Motor neuron (in vitro differentiated cells): ENCODE data around the gene MLLT10. TPM values are rescaled to one million over a fixed set of nuclear protein-coding genes. Genes with fewer than 3 reads are reported as not detected.
A peak's percentile ranks its signal among the peaks of the same experiment; 100 is the strongest.

ENCODE experiments used
- ATAC-seq, 8 experiments: fragments of 200-7000 bp; cut with Tn5 transposase; replicated peaks in 6 of 8; 2 replicates each; pipeline ENCODE4 v1.8.0; 2021; ENCODE audit warnings: mild to moderate bottlenecking in 8 of 8, moderate library complexity in 8 of 8
- H3K27ac ChIP-seq, 2 donors: fragments of 250-450 bp; sonication (Bioruptor Pico); 2 replicates each; pipeline ENCODE4 v1.9.0; 2021; ENCODE audit warnings: antibody characterized with exemption in 2 of 2, mild to moderate bottlenecking in 2 of 2, moderate library complexity in 1 of 2
- H3K4me1 ChIP-seq, 2 donors: fragments of 250-450 bp; sonication (Bioruptor Pico); replicated peaks in 1 of 2; 2 replicates each; pipeline ENCODE4 v1.6.1; 2021; ENCODE audit warnings: antibody characterized with exemption in 2 of 2, mild to moderate bottlenecking in 2 of 2, moderate library complexity in 1 of 2
- H3K4me3 ChIP-seq, 5 donors: fragments of 250-450 bp; sonication (Bioruptor Pico); 2 replicates each; pipeline ENCODE4 v1.9.0; 2021; ENCODE audit warnings: antibody characterized with exemption in 5 of 5, mild to moderate bottlenecking in 5 of 5, moderate library complexity in 4 of 5
- WGBS, 10 experiments: fragments of 450-650 bp; shearing (Covaris generic); methylation state at CpG; one replicate each; pipeline ENCODE4 v1.0.0; 2022; 5-methylcytosine and 5-hydroxymethylcytosine counted together
- in situ Hi-C, 9 experiments: fragments of 400-800 bp; cut with MboI; loops; one replicate each; pipeline ENCODE4 v1.15.0; 2021; ENCODE audit warnings: low sequenced_read_pairs in 9 of 9, low pct_unique_long_range_greater_than_20kb in 2 of 9; ENCODE audit not compliant: unreplicated experiment in 9 of 9
- total RNA-seq, 8 experiments: library from RNA; unstranded; fragments of 300-600 nt; gene quantifications; 2 replicates each; pipeline versions ENCODE4 v1.2.3 to v1.2.4, GENCODE V29; 2022

The MLLT10 gene
- total RNA-seq, 8 experiments from 2014 or later: 19.0 to 59.6 (median 34.1) TPM

DNA sequence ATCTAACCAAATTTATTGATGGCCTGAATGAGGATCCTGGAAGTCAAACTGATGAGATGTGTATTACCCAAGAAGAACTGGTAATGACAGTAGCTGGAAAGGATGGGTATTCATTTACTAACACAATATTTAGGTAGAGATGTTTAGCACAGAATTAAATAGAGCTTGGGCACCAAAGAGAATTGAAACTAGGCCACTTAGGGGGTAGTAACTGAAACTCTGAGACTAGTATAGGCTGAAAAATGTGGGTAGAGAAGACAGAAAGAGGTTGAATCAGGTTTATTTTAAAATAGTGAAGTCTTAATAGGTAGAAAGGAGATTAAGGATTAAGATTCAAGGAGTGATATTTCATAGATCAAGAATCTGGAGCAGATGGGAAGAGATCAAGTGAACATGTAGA is 155.8 kb downstream of the MLLT10 start:
- ATAC-seq: no peak
- in situ Hi-C loops: no loop called here
- no peak overlapping the region for H3K4me3 ChIP-seq
- H3K4me1 ChIP-seq: peaks cover 11 to 12% of the 10 kb centered on the region in 2 donors
- H3K27ac ChIP-seq: no peak overlapping the region

DNA sequence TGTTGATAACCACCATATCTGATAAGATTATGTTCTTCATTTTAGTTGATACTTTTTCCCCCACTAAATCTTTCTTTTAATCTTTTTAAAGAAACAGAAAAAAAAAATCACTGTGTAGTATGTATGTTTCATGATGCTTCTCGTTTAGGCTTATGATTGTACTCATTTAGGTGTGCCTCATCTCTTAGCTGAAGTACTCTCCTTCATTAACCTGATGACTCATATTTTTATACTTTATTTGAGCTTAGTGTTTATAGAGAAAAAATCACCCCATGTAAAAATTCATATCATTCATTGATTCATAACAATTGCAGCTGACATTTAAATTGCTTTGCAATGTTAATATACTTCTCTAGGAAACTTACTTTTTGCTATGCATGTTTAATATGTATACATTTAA is 158.9 kb downstream of the MLLT10 start:
- ATAC-seq: peak in 4 of 8 experiments; percentile 34 to 88 (median 62)
- Histone ChIP-seq H3K27ac (no peak overlapping the region), H3K4me3 (no peak overlapping the region), H3K4me1 (peaks cover 2 to 3% of the 10 kb centered on the region in 2 donors)
- in situ Hi-C loops: no loop called here
- WGBS, 10 experiments: 0 to 100% (median 69%) methylated on average over 1 of the region's 1 CpG; no CpG with 5 or more reads in 3 of the 10 experiments

DNA sequence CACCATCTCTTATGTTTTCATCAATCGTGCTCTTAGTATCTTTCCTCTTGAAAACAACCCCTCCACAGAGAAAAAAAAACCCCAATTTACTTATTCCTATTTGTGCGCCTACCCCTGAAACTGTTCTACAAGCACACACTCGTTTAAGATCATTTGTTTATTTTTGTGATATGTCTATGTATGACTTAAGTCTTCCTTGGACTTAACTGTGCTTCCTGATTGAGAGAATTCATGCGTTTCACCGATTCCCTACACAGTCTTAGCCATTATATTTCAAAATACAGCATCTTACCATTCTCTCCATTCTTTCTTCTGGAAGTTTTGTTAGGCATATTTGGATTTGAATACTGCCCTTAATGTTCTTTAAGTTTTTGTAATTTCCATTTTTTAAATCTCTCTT is 159.4 kb downstream of the MLLT10 start:
- in situ Hi-C loops: no loop called here
- H3K4me3 ChIP-seq: no peak overlapping the region
- no peak overlapping the region for H3K27ac ChIP-seq
- whole genome bisulfite sequencing, 10 experiments: 43 to 91% (median 82%) methylated on average over 3 to 5 of the region's 5 CpGs
- ATAC-seq: no peak
- H3K4me1 ChIP-seq: peaks cover 0 to 2% of the 10 kb centered on the region in 2 donors

DNA sequence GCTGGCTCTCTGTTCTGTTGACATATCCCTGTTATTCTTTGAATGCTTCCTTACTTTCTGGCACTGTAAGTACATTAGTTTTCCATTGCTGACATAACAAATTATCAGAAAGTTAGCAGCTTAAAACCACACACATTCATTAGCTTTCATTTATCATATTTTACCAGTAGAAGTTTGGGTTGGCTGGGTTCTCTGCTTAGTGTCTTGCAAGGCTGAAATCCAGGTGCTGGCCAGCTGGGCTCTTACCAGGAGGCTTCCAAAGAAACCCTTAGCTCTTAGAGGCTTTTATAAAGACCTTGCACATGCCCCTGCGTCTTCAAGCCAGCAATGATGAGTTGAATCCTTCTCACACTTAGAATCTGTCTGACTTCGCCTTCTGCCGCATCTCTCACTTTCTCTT is 160.6 kb downstream of the MLLT10 start:
- ATAC-seq: peak in 1 of 8 experiments; percentile 55
- Histone ChIP-seq H3K4me1 (peaks cover 0 to 2% of the 10 kb centered on the region in 2 donors), H3K4me3 (no peak overlapping the region), H3K27ac (no peak overlapping the region)
- in situ Hi-C loops: no loop called here
- 73 to 100% (median 88%) methylated on average over 2 to 3 of the region's 3 CpGs; no CpG with 5 or more reads in 2 of the 10 experiments for whole genome bisulfite sequencing, 10 experiments

DNA sequence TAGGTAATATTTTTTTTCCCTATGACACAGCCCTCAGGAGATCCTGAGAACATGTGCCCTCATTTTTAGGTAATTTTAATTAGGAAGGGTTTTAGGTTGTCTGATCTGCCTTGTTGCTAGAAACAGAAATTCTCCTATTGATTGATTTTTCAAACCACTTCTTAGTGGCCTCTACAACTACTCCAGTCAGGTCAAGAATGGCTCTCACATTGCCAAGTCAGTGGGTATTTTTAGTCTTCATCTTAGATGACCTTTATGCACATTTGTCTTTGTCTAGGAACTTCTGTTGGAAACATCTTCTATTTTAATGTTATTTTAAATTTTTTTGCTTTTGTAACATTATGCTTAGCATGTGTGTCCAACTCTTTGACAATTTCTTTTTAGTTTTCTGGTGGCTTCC is 162.3 kb downstream of the MLLT10 start:
- Histone ChIP-seq H3K4me1 (peaks cover 0 to 2% of the 10 kb centered on the region in 2 donors), H3K27ac (no peak overlapping the region), H3K4me3 (no peak overlapping the region)
- in situ Hi-C loops: no loop called here
- ATAC-seq: no peak

DNA sequence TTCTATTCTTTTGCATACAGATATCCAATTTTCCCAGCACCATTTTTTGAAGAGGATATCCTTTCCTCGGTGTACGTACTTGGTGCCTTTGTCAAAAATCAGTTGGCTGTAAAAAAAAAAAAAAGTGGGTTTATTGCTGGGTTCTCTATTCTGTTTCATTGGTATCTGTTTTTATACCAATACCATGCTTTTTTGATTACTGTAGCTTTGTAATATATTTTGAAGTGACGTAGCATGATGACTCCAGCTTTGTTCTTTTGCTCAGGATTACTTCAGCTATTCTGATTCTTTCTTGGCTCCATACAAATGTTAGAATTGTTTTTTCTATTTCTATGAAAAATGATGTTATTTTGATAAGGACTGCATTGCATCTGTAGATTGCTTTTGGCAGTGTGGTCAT is 165.5 kb downstream of the MLLT10 start:
- in situ Hi-C loops: no loop called here
- Histone ChIP-seq H3K27ac (no peak overlapping the region), H3K4me1 (no peaks in the 10 kb centered on the region), H3K4me3 (no peak overlapping the region)
- WGBS, 10 experiments: 94 to 100% (median 100%) methylated on average over 1 to 3 of the region's 3 CpGs
- no peak for ATAC-seq

DNA sequence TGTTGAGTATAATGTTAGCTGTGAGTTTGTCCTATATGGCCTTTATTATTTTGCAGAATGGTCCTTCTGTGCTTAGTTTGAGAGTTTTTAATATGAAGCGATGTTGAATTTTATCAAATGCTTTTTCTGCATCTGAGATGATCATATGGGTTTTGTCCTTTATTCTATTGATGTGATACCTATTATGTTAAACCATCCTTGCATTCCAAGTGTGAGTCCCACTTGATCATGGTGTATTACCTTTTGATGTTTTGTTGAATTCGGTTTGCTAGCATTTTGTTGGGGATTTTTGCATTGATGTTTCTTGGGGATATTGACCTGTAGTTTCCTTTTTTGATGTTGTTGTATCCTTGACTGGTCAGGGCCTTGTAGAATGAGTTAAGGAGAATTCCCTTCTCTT is 166.4 kb downstream of the MLLT10 start:
- Histone ChIP-seq H3K4me1 (no peaks in the 10 kb centered on the region), H3K27ac (no peak overlapping the region), H3K4me3 (no peak overlapping the region)
- in situ Hi-C loops: no loop called here
- no peak for ATAC-seq
- 80 to 100% (median 98%) methylated on average over 1 to 2 of the region's 2 CpGs for WGBS, 10 experiments

DNA sequence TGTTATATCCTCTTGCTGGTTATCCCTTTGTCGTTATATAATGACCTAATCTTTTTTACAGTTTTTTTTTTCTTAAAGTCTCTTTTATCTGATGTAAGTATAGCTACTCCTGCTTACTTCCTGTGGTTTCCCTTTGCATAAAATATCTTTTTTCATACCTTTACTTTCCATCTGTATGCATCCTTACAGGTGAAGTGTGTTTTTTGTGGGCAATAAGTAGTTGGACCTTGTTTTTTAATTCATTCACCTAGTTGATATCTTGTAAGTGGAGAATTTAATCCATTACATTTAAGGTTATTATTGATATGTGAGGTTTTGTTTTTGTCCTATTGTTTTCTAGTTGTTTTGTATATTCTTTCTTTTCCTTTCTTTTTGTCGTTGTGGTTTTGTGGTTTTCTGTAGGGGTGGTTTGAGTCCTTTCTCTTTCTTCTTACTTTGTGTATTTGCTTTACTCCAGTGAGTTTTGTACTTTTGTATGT is 168.6 kb downstream of the MLLT10 start:
- H3K27ac ChIP-seq: no peak overlapping the region
- WGBS, 10 experiments: 75 to 100% (median 96%) methylated on average over 1 to 2 of the region's 2 CpGs
- no peak for ATAC-seq
- in situ Hi-C loops: no loop called here
- no peak overlapping the region for H3K4me3 ChIP-seq
- H3K4me1 ChIP-seq: no peaks in the 10 kb centered on the region

DNA sequence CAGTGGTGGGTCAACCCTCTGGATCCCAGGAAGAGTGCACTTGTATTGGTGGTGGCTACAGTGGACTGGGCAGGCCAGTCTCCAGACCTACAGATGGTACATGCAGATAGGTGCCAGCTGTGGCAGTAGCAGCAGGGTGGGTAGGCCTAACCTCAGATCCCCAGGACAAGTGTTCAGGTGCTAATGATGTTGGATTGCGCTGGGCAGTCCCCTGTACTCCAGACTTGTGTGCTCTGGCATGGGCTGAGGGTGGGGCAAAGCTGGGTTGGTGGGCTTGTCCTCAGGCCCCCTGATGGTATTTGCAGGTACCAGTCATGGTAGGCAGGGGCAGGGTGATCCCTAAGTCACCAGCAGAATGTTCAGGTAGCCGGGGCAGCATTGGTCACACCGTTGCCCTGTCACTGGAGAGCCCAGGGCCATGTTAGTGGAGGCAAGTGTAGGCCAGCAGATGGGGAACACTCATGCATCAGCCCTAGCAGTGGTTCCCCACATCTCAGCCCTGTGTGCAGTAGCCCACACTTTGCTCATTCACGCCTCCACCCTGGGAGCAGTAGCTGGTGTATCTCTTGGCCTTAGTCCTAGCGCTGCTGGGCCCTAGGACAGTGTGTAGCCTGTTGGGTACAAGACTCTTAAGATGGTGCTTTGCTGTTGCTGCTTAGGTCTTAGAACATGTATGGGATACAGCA is 171.3 kb downstream of the MLLT10 start:
- 88 to 100% (median 100%) methylated on average over 1 of the region's 5 CpGs; no CpG with 5 or more reads in 5 of the 10 experiments for WGBS, 10 experiments
- no peak for ATAC-seq

DNA sequence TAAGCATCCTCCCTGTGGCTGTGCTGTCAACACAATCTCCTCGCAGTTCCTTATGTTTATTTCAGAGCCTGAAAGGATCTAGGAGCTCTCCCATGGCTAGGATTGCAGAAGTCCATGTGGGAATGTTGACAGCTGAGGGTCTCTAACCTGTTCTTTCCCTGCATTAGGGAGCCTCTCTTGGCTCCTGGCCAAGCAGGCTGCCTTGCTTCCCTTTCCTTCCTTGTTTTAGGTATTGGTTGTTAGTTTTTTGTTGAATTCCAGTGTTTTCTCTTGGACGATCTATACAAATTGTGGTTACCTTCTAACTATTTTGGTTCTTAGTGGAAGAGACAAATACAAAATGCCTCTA is 171.8 kb downstream of the MLLT10 start:
- in situ Hi-C loops: no loop called here
- ATAC-seq: no peak
- no peaks in the 10 kb centered on the region for H3K4me1 ChIP-seq

More for the DNA sequence above, 171.3 kb downstream of the MLLT10 start:
- in situ Hi-C loops: no loop called here
- no peak overlapping the region for H3K27ac ChIP-seq
- no peaks in the 10 kb centered on the region for H3K4me1 ChIP-seq
- H3K4me3 ChIP-seq: no peak overlapping the region

DNA sequence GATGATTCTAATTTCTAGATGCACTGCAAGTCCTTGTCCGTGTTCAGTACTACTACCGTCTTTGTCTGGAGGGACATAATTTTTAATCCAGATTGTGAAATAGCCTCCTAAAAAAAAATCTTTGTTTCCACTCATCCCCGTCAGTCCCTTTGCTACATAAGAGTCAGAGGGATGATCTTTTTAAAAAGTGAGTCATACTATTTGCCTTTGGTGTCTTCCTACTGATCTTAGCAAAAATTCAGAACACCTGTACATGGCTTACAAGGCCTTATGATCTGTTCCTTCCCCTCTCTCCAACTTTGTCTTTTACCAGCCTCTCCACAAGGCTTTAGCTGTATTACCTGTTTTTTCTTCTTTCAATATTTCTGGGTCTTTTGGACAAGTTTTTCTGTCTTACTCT is 173.5 kb downstream of the MLLT10 start:
- in situ Hi-C loops: no loop called here
- WGBS, 10 experiments: 60 to 100% (median 100%) methylated on average over 1 to 3 of the region's 3 CpGs; no CpG with 5 or more reads in 3 of the 10 experiments
- no peak for ATAC-seq
- Histone ChIP-seq H3K27ac (no peak overlapping the region), H3K4me3 (no peak overlapping the region), H3K4me1 (no peaks in the 10 kb centered on the region)

More for the DNA sequence above, 171.8 kb downstream of the MLLT10 start:
- 80 to 92% (median 83%) methylated on average over 1 to 2 of the region's 2 CpGs; no CpG with 5 or more reads in 7 of the 10 experiments for WGBS, 10 experiments
- no peak overlapping the region for H3K27ac ChIP-seq
- no peak overlapping the region for H3K4me3 ChIP-seq

DNA sequence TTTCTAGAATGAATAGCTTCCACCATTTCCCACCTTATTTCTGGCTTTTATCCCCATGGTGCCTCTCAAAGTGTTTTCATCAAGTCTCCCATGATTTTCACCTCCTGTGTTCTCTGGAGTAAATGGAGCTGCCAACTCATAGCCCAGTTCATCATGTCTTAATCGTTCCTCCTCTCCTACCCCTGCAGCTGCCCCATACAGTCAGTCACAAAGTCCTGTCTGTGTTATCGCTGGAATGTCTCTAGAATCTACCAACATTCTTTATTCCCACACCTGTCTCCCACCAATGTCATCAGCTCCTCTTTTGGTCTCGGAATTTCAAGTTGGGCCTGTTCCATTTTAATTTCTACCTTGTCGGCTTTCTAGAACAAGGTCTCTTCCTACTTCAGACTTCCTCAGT is 178.9 kb downstream of the MLLT10 start:
- in situ Hi-C loops: no loop called here
- ATAC-seq: no peak
- 79 to 100% (median 89%) methylated on average over 1 to 4 of the region's 4 CpGs; no CpG with 5 or more reads in 1 of the 10 experiments for WGBS, 10 experiments
- Histone ChIP-seq H3K27ac (no peak overlapping the region), H3K4me3 (no peak overlapping the region), H3K4me1 (peaks cover 0 to 11% of the 10 kb centered on the region in 2 donors)

DNA sequence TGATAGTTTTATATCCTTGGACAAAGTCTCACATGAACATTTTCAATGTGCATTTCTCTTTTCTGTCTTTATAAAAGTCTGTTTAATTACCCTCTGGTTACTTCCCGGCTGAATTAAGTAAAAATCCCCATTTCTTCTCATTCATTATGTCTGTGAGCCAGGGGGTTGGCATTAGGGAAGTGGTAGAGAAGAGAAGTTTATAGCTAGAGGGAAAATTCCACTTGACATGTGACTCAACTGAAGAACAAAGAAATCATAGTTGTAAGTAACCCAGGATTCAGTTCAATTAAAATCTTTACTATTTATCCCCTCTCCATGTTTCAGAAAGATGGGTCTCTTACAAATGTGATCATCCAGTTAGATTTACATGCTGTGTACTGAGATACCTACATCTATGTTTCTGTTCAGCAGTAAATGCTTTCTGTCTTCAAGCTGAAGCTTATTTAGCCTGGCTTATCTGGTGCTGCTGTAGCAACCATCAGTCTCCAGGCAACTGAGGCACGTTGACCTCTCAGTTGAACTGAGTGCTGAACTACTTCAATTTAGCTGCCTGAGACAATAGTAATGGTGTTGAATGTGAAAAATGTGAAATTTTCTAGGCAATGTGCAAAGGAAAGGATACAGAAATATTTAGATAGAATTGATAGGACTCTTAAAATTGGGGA is 181.6 kb downstream of the MLLT10 start:
- ATAC-seq: peak in 4 of 8 experiments; percentile 28 to 91 (median 40)
- H3K27ac ChIP-seq: peak overlapping the region in 1 of 2 donors; percentile 35
- in situ Hi-C loops: no loop called here

More for the DNA sequence above, 181.6 kb downstream of the MLLT10 start:
- H3K4me1 ChIP-seq: peaks cover 3 to 20% of the 10 kb centered on the region in 2 donors
- no peak overlapping the region for H3K4me3 ChIP-seq
- WGBS, 10 experiments: 21 to 71% (median 45%) methylated on average over 1 to 2 of the region's 2 CpGs
